UCSD-AML1 (cell line): Measurements from ENCODE around the gene EGLN1.
A peak's percentile ranks its signal among the peaks of the same experiment; 100 is the strongest.

Source experiments
- DNase-seq: peaks from one replicate; lab custom pipeline; 2025; ENCODE audit not compliant: unreplicated experiment; lab: John Stamatoyannopoulos, UW

Gene EGLN1

DNA sequence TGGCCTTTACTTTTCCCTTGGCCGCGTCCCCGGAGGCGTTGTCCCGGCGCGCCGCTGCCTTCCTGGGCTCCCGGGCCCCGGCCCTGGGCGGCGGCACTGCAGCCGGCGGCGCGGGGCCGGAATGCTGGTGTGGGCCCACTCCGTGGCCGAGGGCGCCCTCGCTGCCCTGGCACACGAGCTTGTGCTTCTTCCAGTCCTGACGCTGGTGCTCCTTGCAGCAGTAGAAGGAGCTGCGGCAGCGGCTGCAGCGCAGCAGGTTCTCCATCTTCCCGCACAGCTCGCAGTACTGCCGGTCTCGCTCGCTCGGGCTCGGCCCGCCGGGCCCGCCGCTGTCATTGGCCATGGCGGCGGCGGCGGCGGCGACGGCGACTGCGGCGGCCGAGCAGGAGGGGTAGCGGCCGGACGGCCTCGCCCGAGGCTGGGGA lies 529 bp downstream of the EGLN1 start:
- DNase-seq = peak; percentile 71

DNA sequence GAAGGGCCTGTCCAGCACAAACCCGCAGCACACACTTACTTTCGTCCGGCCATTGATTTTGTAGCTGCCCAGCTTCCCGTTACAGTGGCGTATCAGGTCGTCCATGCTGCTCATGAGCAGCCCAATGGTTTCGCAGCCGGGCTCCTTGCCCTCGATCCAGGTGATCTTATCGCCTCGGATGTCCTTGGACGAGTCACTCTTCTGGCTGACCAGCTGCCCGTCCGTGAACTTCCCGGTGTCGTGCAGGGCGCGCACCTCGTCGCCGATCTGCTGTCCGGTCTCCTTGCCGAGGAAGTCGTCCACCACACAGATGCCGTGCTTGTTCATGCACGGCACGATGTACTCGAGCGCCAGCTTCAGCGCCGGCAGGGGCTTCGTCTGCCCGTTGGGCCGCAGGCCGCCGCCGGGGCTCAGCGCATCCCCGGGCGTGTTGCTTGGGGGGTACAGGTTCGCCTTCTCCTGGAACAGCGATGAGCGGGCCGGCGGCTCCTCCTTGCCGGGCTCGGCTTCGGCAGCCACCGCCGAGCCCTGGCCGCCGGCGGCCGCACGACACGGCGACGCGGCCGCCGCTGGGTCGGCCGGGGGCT lies 1.0 kb downstream of the EGLN1 start:
- DNase-seq = peak; percentile 59

GRCh38 chr1:231420299-231420958 lies 1.7 kb downstream of the EGLN1 start:
- DNase-seq = no peak

- DNase-seq = no peak
Observed at GRCh38 chr1:231419738-231420298, 2.3 kb downstream of the EGLN1 start.

GRCh38 chr1:231419147-231419546 lies 2.9 kb downstream of the EGLN1 start:
- no peak for DNase-seq

- no peak for DNase-seq
Observed at GRCh38 chr1:231418741-231419107, 3.4 kb downstream of the EGLN1 start.

- DNase-seq = no peak
Observed at GRCh38 chr1:231418101-231418740, 3.9 kb downstream of the EGLN1 start.

DNA sequence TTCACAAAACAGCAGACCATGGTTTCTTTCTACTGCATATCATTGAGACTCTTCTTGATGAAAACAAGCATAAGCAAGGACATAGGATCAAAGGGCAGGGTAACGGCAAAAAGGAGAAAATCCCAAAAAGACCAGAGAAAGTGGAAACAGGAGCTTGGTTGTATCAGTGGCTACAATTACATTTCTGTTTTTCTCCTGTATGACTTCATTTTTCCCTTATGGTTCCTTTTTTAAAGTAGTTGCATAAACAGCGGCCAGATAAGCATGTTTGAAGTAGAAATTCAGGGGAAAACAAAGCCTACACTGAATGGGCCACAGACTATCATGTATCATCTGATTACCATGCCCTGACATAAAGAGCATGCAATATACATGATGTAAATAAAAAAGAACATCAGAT lies 4.6 kb downstream of the EGLN1 start:
- DNase-seq = no peak

- DNase-seq = no peak
Observed at GRCh38 chr1:231416901-231417300, 5.2 kb downstream of the EGLN1 start.

DNA sequence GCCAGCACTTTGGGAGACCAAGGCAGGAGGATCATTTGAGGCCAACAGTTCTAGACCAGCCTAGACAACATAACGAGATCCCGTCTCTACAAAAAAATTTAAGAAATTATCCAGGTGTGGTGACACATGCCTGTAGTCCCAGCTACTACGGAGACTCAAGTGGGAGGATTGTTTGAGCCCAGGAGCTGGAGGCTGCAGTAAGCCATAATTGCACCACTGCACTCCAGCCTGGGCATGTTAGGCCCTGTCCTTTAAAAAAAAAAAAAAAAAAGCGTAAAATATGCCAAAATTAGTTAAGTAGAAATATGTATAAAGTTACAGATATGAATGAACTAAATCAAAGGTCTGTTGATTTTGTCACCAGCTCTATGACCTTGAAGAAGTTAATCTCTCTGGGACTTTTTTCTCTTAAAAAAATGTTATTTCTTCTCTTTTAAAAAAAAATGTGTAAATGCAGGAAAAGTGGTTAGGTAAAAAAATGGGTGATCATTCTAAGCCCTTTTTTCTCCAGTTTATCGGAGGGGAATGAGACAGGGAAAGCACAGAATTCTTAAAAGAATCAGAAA lies 7.0 kb downstream of the EGLN1 start:
- DNase-seq = no peak

DNA sequence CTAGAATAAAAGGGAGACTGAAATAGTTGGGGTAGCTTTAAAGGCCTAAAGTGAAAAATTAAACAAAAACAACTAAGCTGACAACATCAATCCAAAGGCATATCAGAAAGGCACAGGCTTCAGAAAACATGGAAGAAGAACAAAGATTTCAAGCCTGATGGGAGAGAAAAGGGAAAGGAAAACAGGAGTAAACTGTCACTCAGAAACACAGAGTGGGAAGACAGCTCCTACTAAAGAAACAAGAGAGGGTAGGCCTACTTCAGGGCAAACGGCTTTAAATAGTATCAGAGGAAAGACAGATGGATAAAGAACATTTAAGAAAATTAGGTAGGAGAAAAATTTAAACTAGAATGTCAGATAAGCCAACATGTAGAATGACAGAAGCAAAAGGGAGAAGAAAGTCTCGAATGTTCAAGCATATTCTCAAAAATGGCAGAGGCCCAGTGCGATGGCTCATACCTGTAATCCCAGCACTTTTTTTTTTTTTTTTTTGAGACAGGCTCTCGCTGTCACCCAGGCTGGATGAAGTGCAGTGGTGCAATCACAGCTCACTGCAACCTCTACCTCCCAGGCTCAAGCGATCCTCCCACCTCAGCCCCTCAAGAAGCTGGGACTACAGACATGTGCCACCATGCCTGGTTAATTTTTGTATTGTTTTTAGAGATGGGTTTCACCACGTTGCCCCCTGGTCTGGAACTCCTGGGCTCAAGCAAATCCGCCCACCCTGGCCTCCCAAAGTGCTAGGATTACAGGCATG lies 7.6 kb downstream of the EGLN1 start:
- DNase-seq = no peak

DNA sequence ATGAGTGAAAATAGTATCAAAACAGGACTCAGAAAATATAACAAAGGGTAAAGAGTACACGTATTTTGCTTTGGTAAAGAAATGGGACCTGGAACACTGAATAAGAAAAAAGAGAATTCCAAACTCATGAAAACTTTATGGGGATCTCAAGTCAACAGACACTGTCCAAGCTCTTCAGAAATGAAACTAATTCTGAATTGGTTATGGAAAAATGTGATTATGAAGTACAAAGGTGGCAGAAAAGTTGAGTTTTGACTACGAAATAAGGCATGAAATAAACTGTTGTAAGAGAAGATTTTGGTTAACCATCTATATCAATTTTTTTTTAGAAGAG lies 8.4 kb downstream of the EGLN1 start:
- no peak for DNase-seq

- no peak for DNase-seq
Observed at GRCh38 chr1:231411036-231411531, 11.0 kb downstream of the EGLN1 start.

DNA sequence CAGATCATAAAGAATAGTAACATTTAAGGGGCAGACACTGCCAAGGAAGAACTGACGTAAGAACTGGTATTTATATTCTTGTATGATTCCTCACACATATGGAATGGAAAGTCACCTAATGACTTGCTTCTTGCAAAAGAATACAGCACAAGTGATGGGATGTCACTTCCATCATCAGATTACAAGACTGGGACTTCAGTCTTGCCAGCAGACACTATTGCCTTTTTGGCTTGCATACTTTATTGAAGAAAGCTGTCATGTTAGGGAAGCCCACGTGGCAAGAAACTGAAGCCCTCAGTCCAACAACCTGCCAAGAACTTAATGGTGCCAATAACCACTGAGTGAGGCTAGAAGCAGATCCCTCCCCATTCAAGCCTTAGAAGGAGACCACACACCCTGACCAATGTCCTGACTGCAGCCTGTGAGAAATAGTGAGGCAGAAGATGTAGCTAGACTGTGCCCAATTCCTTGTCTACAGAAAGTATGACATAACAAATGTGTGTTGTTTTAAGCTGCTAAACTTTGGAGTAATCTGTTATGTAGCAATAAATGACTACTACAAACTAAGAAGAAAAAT lies 12.0 kb downstream of the EGLN1 start:
- no peak for DNase-seq

GRCh38 chr1:231408528-231409094 lies 13.5 kb downstream of the EGLN1 start:
- DNase-seq = no peak

DNA sequence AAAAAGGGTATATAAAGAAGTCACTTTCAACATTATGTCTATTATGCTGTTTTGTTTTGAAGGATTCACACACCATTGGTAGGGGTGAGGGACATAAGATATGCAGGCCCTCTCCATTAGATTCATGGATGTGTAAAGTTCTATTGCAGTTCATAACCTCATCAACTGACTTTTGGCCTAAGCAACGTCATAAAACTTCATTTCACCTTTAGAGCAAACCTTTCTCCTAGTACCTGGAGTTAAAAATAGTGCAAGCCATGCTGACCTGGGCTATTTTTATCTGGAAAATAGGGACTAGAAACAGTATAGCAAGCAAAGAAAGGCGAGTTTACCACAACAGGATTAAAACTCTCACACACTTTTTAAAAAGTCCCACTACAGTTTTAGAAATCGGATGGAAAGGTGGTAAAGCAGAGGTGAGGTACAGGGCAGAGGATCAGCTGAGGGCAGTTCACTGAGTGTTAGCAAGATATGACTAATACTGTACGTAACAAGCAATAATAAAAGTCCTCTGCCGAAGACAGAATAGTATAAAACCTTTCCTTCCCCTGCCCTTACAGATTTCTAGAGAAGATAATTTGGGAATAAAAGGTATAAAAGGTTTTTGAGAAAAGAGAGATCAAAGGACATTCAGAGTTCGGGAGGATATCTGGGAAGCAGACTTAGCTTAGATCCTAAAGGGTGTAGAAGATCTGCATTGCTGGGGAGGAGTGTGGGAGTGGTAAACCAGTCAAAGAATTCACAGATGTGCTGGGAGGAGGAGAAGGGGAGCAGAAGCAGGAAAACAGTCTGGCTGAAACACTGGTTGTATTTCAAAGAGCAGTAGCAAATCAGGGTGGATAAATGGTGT lies 14.3 kb downstream of the EGLN1 start:
- DNase-seq = no peak

- no peak for DNase-seq
Observed at GRCh38 chr1:231407049-231407448, 15.0 kb downstream of the EGLN1 start.

DNA sequence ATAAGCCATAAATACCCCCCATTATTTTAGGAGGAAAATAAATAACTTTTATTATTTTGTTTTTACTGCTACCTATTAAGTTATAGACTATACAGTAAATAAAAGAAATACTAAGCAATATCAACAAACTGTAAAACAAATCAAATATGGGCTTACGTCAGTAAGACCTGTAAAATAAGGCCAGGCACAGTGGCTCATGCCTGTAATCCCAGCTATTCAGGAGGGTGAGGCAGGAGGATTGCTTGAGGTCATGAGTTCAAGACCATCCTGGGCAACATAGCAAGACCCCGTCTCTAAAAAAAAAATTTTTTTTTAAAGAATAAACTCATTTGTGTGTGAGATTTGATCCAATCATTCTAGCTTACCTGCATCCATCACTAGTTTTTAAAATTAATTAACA lies 17.8 kb downstream of the EGLN1 start:
- DNase-seq = no peak

GRCh38 chr1:231401478-231401877 lies 20.6 kb downstream of the EGLN1 start:
- no peak for DNase-seq
